Body of pancreas (tissue), 4 donors: ENCODE results near the gene DPY19L3.

ENCODE experiments used
- CTCF ChIP-seq, 7 experiments: fragments of 450-650 bp in 4 of 7; fragments of 200-600 bp in 3 of 7; sonication (generic) in 3 of 7; IDR thresholded peaks; one replicate each; pipeline ENCODE4 v1.5.1; 2016 to 2019; ENCODE audit warnings: antibody characterized with exemption in 7 of 7
- POLR2A ChIP-seq, 3 donors: fragments of 450-650 bp; IDR thresholded peaks; one replicate each; pipeline ENCODE4 v1.6.1; 2016; ENCODE audit warnings: antibody characterized with exemption in 3 of 3, mild to moderate bottlenecking in 2 of 3

- TF ChIP-seq CTCF (IDR thresholded peaks at IDR 0.05) (no peak), POLR2A (IDR thresholded peaks at IDR 0.05) (no peak)
Observed at GRCh38 chr19:32367063-32367462, 38.5 kb upstream of the DPY19L3 start.
